Endometrial microvascular endothelial cells (primary cell): ENCODE data around the gene NT5C. TPM values are rescaled to one million over a fixed set of nuclear protein-coding genes. Genes with fewer than 3 reads are reported as not detected.
"Not testable (repeated sequence)": the region's sequence is repeated elsewhere in the genome, so short reads cannot be mapped to it uniquely, and the experiment has no call there.

ENCODE experiments used
- in situ Hi-C: cut with HindIII; loops from 2 replicates; pipeline ENCODE4 v1.10.0; 2017; ENCODE audit warnings: low sequenced_read_pairs, low pct_unique_long_range_greater_than_20kb; ENCODE audit errors: inconsistent ontology term
- total RNA-seq: library from RNA; depleted of rRNA; stranded (reverse); fragments of >200 nt; gene quantifications from one replicate; pipeline ENCODE4 v1.2.3, GENCODE V29; 2015; ENCODE audit errors: inconsistent ontology term

NT5C gene
- total RNA-seq, 1 donor from 2014 or later = 47.2 TPM

- in situ Hi-C loops = no loop called here
Measured at GRCh38 chr17:75147878-75148546, 16.5 kb upstream of the NT5C start.

DNA sequence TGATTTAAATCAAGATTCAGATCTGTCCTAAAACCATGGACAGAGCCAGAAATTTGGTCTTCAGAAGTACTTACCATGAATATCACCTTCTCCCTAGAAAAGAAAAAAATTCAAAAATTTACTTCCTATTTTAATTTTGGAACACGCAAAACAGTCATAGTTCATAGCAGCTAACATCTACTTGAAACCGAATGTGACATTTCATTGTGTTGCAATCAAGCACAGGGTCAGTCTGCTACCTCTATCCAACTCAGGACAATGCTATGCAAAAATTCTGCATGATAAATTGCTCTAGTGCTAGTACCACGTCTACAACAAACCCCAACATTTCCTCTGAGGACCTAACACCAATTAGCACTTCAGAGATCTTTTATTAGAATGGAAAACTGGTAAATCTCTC, 15.1 kb upstream of the NT5C start:
- in situ Hi-C loops = no loop called here

DNA sequence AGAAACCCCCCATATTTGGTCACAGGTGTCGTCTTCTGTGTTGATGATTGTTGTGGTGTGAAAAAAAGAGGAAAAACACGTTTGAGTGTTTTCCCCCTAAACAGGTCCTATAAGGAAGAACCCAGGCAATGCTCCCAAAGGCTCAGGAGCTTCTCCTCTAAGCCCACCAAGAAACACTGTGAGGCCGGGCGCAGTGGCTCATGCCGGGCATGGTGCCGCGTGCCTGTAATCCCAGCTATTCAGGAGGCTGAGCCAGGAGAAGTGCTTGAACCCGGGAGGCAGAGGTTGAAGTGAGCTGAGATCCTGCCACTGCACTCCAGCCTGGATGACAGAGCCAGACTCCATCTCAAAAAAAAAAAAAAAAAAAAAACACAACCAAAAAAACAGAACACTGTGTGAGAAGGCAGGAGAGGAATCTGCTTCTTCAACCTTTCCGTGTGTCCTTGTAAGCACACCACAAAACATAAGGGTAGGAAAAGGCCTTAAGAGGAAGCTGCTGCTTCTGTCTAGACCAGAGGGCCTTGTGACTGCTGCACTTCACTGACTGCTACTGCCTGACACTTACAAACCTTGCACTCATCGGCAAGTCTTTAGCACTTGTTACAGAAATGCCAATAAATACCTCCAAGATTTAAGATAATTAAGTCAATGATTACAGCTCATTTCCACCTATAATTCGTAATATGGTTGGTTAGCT, 13.4 kb upstream of the NT5C start:
- in situ Hi-C loops = no loop called here

- in situ Hi-C loops = no loop called here
Measured at GRCh38 chr17:75142236-75142971, 10.9 kb upstream of the NT5C start.

GRCh38 chr17:75138519-75138918, 7.0 kb upstream of the NT5C start:
- in situ Hi-C loops = no loop called here

DNA sequence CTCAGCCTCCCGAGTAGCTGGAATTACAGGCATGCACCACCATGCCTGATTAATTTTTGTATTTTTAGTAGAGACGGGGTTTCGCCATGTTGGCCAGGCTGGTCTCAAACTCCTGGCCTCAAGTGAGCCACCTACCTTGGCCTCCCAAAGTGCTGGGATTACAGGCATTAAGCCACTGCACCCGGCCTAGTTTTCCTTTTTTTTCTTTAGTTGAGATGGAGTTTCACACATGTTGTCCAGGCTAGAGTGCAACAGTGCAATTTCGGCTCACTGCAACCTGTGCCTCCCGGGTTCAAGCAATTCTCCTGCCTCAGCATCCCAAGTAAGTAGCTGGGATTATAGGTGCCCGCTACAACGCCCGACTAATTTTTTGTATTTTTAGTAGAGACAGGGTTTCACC, 6.2 kb upstream of the NT5C start:
- in situ Hi-C loops = not testable (repeated sequence)

GRCh38 chr17:75135946-75136345, 4.4 kb upstream of the NT5C start:
- in situ Hi-C loops = no loop called here

- in situ Hi-C loops = no loop called here
Measured at GRCh38 chr17:75135452-75135851, 3.9 kb upstream of the NT5C start.

DNA sequence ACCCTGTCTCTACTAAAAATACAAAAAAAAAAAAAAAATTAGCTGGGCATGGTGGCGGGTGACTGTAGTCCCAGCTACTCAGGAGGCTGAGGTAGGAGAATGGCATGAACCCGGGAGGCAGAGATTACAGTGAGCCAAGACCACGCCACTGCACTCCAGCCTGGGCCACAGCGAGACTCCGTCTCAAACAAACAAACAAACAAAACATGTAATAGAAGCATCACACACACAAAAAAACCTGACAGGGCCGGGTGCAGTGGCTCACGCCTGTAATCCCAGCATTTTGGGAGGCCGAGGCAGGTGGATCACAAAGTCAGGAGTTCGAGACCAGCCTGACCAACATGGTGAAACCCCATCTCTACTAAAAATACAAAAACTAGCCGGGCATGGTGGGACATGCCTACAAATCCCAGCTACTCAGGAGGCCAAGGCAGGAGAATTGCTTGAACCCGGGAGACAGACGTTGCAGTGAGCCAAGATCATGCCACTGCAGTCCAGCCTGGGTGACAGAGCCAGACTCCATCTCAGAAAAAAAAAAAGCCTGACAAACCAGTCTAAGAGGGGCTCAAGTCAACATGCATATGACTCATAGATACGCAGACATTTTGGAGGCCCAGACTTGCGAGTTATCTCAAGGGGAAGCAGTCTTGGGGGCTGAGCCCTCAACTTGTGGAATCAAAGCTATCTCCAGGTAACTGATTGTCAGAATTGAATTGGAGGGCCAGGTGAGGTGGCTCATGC, 2.2 kb upstream of the NT5C start:
- in situ Hi-C loops = not testable (repeated sequence)

DNA sequence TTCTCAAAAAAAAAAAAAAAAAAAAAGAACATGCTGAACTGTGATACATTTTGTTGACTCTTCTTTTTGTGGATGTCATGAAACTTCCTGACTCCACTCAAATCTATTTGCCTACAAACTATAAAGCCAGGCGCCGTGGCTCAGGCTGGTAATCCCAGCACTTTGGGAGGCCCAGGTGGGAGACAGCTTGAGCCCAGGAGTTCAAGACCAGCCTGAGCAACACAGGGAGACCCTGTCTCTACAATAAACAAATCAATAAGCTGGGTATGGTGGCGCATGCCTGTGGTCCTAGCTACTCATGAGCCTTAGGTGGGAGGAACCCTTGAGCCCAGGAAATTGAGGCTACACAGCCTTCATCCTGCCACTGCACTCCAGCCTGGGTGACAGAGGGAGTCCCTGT, 1.5 kb upstream of the NT5C start:
- in situ Hi-C loops = no loop called here

GRCh38 chr17:75132018-75133000, 767 bp upstream of the NT5C start:
- in situ Hi-C loops = not testable (repeated sequence)

GRCh38 chr17:75130632-75131277, 787 bp downstream of the NT5C start:
- in situ Hi-C loops = no loop called here

DNA sequence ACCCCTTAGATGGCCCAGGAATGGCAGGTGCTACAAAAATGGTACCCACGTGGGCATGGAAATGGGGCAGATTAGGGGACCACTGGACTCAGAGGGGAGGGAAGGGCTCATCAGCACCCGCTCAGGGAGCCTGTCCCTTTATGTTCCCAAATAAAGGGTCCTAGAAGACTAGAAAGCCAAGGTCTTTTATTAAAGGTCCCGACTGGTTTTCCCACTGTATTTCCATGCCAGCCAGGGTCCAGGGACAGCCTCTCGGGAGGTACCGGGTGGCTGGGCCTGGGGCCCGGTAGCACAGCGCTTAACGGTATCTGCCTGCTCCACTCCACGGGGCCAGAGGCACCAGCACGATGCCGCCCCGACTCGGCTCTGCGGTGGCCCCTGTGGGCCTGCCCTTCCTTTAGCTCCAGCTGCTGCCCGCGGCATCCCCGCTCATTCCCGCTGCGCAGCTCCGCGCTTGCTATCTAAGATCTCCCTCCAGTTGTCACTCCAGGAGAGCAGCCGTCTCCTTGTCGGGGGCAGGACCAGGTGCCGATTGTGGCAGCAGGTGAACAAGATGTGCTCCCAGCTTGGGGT, 1.4 kb downstream of the NT5C start:
- in situ Hi-C loops = no loop called here

DNA sequence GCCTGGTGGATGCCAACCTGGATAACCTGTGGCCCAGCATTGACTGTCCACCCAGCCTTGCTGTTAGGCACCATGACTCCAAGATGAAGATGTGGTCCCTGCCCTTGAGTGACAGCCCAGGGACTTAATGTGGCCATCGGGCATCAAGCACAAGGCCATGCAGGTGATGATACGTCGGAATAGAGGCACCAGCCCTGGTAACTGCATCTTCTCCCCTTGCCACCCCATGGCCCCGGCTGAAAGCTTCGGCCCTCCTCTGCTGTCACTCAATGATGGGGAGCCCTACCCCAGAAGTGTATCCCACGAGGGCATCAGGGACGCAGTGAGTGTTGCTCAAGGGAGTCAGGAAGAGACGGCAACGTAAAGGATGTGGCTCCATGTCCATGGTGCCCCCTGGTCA, 2.0 kb downstream of the NT5C start:
- in situ Hi-C loops = no loop called here

- in situ Hi-C loops = no loop called here
Measured at GRCh38 chr17:75128694-75129505, 2.6 kb downstream of the NT5C start.

DNA sequence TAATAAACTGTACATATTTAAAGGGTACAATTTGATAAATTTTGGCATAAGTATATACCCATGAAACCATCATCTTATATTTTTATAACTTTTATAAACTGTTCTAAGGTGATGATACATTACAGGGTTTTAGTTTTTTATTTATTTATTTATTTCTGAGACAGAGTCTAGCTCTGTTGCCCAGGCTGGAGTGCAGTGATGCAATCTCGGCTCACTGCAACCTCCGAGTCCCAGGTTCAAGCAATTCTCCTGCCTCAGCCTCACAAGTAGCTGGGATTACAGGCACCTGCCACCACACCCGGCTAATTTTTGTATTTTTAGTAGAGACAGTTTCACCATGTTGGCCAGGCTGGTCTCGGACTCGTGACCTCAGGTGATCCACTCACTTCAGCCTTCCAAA, 3.6 kb downstream of the NT5C start:
- in situ Hi-C loops = not testable (repeated sequence)

DNA sequence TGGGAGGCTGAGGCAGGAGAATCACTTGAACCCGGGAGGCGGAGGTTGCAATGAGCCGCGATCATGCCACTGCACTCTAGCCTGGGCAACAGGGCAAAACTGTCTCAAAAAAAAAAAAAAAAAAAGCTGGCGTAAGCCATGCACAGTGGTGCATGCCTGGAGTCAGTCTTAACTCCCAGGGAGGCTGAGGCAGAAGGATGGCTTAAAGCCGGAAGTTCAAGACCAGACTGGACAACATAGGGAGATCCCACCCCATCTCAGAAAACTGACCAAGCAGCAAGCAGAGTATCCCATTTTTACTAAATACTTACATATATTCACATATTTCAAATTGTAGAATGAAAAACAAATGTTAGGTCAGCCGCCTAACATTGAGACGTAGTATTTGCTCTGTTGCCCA, 4.6 kb downstream of the NT5C start:
- in situ Hi-C loops = no loop called here
